Prostate gland (tissue), 2 donors: Measurements from ENCODE around the gene ATP9B.

ENCODE experiments used
- POLR2A ChIP-seq: fragments of 450-650 bp; IDR thresholded peaks from one replicate; pipeline ENCODE4 v1.6.1; 2016; ENCODE audit warnings: antibody characterized with exemption, mild to moderate bottlenecking
- POLR2AphosphoS5 ChIP-seq: sonication (generic); formaldehyde crosslinking; IDR thresholded peaks from one replicate; pipeline ENCODE4 v1.6.1; 2017; ENCODE audit warnings: antibody characterized with exemption
- TF ChIP-seq, protein P1 (sequence below), 4 experiments: fragments of 200-600 bp in 2 of 4; fragments of 450-650 bp in 2 of 4; sonication (generic) in 2 of 4; IDR thresholded peaks; 1 replicate in 3 of 4; 2 replicates in 1 of 4; pipeline ENCODE4 v1.5.1; 2016 to 2019; ENCODE audit warnings: antibody characterized with exemption in 4 of 4, mild to moderate bottlenecking in 2 of 4, moderate library complexity in 2 of 4

DNA sequence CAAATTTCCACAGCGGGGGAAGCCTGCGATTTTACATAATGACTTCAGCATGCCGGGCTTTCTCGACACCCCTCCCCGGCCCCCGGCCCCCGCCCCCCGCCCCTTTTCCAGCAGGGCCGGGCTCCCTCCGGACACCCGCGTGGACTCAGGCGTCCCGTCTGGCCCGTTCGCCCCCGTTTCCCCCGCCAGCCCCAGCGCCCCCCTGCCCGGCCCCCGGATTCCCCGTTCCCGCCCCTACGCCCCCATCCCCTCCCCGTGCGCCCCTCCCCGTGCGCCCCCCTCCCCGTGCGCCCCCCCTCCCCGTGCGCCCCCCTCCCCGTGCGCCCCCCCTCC lies 326.1 kb downstream of the ATP9B start:
- TF ChIP-seq, protein P1, sequence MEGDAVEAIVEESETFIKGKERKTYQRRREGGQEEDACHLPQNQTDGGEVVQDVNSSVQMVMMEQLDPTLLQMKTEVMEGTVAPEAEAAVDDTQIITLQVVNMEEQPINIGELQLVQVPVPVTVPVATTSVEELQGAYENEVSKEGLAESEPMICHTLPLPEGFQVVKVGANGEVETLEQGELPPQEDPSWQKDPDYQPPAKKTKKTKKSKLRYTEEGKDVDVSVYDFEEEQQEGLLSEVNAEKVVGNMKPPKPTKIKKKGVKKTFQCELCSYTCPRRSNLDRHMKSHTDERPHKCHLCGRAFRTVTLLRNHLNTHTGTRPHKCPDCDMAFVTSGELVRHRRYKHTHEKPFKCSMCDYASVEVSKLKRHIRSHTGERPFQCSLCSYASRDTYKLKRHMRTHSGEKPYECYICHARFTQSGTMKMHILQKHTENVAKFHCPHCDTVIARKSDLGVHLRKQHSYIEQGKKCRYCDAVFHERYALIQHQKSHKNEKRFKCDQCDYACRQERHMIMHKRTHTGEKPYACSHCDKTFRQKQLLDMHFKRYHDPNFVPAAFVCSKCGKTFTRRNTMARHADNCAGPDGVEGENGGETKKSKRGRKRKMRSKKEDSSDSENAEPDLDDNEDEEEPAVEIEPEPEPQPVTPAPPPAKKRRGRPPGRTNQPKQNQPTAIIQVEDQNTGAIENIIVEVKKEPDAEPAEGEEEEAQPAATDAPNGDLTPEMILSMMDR (IDR thresholded peaks at IDR 0.05) = no peak
- TF ChIP-seq POLR2AphosphoS5 (no peak), POLR2A (no peak)
